HepG2 (cell line): ENCODE results near the gene MC1R. TPM values are rescaled to one million over a fixed set of nuclear protein-coding genes. Genes with fewer than 3 reads are reported as not detected.

Experiments used
- AKNA ChIP-seq: sonication (generic); formaldehyde crosslinking; IDR thresholded peaks from 2 replicates; pipeline ENCODE4 v1.4.0; 2020; ENCODE audit warnings: missing genetic modification reagents, borderline replicate concordance
- BORCS8-MEF2B ChIP-seq: sonication (generic); formaldehyde crosslinking; IDR thresholded peaks from 2 replicates; pipeline ENCODE4 v1.8.0; 2022; ENCODE audit warnings: mild to moderate bottlenecking, missing genetic modification reagents
- CEBPG ChIP-seq: IDR thresholded peaks from 2 replicates; pipeline ENCODE4 v1.6.1; 2016
- ETV6 ChIP-seq: sonication (generic); formaldehyde crosslinking; conservative IDR thresholded peaks from 2 replicates; pipeline ENCODE4 v1.4.0; 2020; ENCODE audit warnings: missing genetic modification reagents
- HNRNPH1 ChIP-seq: fragments of 200-400 bp; formaldehyde crosslinking; optimal IDR thresholded peaks from 2 replicates; pipeline ENCODE3; 2017; ENCODE audit warnings: mild to moderate bottlenecking, low read depth, low read length
- HNRNPUL1 ChIP-seq: fragments of 200-400 bp; formaldehyde crosslinking; IDR thresholded peaks from 2 replicates; pipeline ENCODE4 v1.6.1; 2017; ENCODE audit warnings: low read depth, mild to moderate bottlenecking, low read length, moderate library complexity
- IRF2 ChIP-seq: IDR thresholded peaks from 2 replicates; pipeline ENCODE4 v1.6.1; 2018; ENCODE audit warnings: missing genetic modification reagents, missing compliant biosample characterization
- MTF1 ChIP-seq: sonication (generic); formaldehyde crosslinking; IDR thresholded peaks from 2 replicates; pipeline ENCODE4 v1.5.0; 2020; ENCODE audit warnings: missing genetic modification reagents
- MXD1 ChIP-seq: sonication (generic); formaldehyde crosslinking; IDR thresholded peaks from 2 replicates; pipeline ENCODE4 v1.4.0; 2020; ENCODE audit warnings: mild to moderate bottlenecking, missing genetic modification reagents
- RBAK ChIP-seq: sonication (generic); formaldehyde crosslinking; IDR thresholded peaks from 2 replicates; pipeline ENCODE4 v1.5.1; 2020; ENCODE audit warnings: mild to moderate bottlenecking, missing genetic modification reagents
- SP4 ChIP-seq: sonication (generic); formaldehyde crosslinking; IDR thresholded peaks from 2 replicates; pipeline ENCODE4 v1.8.1; 2023; ENCODE audit warnings: mild to moderate bottlenecking, missing genetic modification reagents
- THYN1 ChIP-seq: sonication (generic); formaldehyde crosslinking; IDR thresholded peaks from 2 replicates; pipeline ENCODE4 v1.8.1; 2023; ENCODE audit warnings: low read depth, mild to moderate bottlenecking, moderate library complexity, missing genetic modification reagents, borderline replicate concordance
- ZNF383 ChIP-seq: sonication (generic); formaldehyde crosslinking; IDR thresholded peaks from 2 replicates; pipeline ENCODE4 v1.4.0; 2020; ENCODE audit warnings: missing genetic modification reagents, mild to moderate bottlenecking, borderline replicate concordance
- ZNF674 ChIP-seq: sonication (generic); formaldehyde crosslinking; IDR thresholded peaks from 2 replicates; pipeline ENCODE4 v1.5.0; 2020; ENCODE audit warnings: low read depth, mild to moderate bottlenecking, missing genetic modification reagents
- polyA plus RNA-seq, 8 experiments: library from polyadenylated mRNA; depleted of rRNA in 3 of 8; stranded (reverse) in 7 of 8; unstranded in 1 of 8; fragments of >200 nt; fragmentation: Illumina TruSeq in 4 of 8; extraction: Trizol in 4 of 8; gene quantifications; 2 replicates each; pipeline versions ENCODE4 v1.2.1 to v1.2.3, GENCODE V29; 2011 to 2016; ENCODE audit warnings: low read depth in 4 of 8, missing spikeins in 1 of 8, mixed read lengths in 1 of 8; ENCODE audit not compliant: insufficient read depth in 1 of 8
- total RNA-seq, 5 experiments: library from RNA; depleted of rRNA; stranded (reverse); fragments of >200 nt; fragmentation: Illumina TruSeq; extraction: Trizol; gene quantifications; 2 replicates each; pipeline ENCODE4 v1.2.3, GENCODE V29; 2016; ENCODE audit warnings: low read depth in 1 of 5
- TF ChIP-seq, protein P1 (sequence below): sonication (generic); formaldehyde crosslinking; IDR thresholded peaks from 2 replicates; pipeline ENCODE4 v1.5.0; 2020; ENCODE audit warnings: mild to moderate bottlenecking, missing genetic modification reagents
- TF ChIP-seq, protein P2 (sequence below): sonication (generic); formaldehyde crosslinking; IDR thresholded peaks from 2 replicates; pipeline ENCODE4 v1.8.1; 2023; ENCODE audit warnings: mild to moderate bottlenecking, missing genetic modification reagents
- TF ChIP-seq, protein P3 (sequence below): sonication (generic); formaldehyde crosslinking; IDR thresholded peaks from 2 replicates; pipeline ENCODE4 v1.8.0; 2022; ENCODE audit warnings: mild to moderate bottlenecking, missing genetic modification reagents

The MC1R gene
- total and polyA plus RNA-seq, 2 of the 13 experiments (the other 11 are each of a cell fraction or from before 2014, with no cell fraction given) = 9.1 to 14.8 TPM

- TF ChIP-seq CEBPG (CRISPR knock-in tag) (peak; percentile 7; the same call in 1 of the 2 replicates), MTF1 (CRISPR knock-in tag) (0 out of 2 replicates have a peak, but pooled peaks have one; percentile 54), ZNF383 (CRISPR knock-in tag) (0 out of 2 replicates have a peak, but pooled peaks have one; percentile 47), THYN1 (no peak; the same call in 1 of the 2 replicates), ETV6 (0 out of 2 replicates have a peak, but pooled peaks have one; percentile 80), MXD1 (CRISPR knock-in tag) (peak; percentile 90), AKNA (CRISPR knock-in tag) (0 out of 2 replicates have a peak, but pooled peaks have one; percentile 88), BORCS8-MEF2B (CRISPR knock-in tag) (peak; percentile 89), HNRNPUL1 (no peak), ZNF674 (no peak), RBAK (CRISPR knock-in tag) (no peak), SP4 (CRISPR knock-in tag) (no peak; the same call in 1 of the 2 replicates), IRF2 (CRISPR knock-in tag) (peak; percentile 74; the same call in 1 of the 2 replicates), HNRNPH1 (peak; percentile 20)
- TF ChIP-seq, protein P1, sequence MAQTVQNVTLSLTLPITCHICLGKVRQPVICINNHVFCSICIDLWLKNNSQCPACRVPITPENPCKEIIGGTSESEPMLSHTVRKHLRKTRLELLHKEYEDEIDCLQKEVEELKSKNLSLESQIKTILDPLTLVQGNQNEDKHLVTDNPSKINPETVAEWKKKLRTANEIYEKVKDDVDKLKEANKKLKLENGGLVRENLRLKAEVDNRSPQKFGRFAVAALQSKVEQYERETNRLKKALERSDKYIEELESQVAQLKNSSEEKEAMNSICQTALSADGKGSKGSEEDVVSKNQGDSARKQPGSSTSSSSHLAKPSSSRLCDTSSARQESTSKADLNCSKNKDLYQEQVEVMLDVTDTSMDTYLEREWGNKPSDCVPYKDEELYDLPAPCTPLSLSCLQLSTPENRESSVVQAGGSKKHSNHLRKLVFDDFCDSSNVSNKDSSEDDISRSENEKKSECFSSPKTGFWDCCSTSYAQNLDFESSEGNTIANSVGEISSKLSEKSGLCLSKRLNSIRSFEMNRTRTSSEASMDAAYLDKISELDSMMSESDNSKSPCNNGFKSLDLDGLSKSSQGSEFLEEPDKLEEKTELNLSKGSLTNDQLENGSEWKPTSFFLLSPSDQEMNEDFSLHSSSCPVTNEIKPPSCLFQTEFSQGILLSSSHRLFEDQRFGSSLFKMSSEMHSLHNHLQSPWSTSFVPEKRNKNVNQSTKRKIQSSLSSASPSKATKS (CRISPR knock-in tag) = no peak
- TF ChIP-seq, protein P2, sequence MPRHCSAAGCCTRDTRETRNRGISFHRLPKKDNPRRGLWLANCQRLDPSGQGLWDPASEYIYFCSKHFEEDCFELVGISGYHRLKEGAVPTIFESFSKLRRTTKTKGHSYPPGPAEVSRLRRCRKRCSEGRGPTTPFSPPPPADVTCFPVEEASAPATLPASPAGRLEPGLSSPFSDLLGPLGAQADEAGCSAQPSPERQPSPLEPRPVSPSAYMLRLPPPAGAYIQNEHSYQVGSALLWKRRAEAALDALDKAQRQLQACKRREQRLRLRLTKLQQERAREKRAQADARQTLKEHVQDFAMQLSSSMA (CRISPR knock-in tag) = peak; percentile 68; the same call in 1 of the 2 replicates
- TF ChIP-seq, protein P3, sequence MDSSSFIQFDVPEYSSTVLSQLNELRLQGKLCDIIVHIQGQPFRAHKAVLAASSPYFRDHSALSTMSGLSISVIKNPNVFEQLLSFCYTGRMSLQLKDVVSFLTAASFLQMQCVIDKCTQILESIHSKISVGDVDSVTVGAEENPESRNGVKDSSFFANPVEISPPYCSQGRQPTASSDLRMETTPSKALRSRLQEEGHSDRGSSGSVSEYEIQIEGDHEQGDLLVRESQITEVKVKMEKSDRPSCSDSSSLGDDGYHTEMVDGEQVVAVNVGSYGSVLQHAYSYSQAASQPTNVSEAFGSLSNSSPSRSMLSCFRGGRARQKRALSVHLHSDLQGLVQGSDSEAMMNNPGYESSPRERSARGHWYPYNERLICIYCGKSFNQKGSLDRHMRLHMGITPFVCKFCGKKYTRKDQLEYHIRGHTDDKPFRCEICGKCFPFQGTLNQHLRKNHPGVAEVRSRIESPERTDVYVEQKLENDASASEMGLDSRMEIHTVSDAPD = peak; percentile 60
Measured at GRCh38 chr16:89915303-89916232, 3.1 kb upstream of the MC1R start (continued).
